Activated CD8-positive, alpha-beta memory T cell treated with anti-CD3 and anti-CD28 coated beads, Interleukin-2, amount 50 U/mL, for 24 hours (primary cell): ENCODE results near the gene SLC17A2.
"Not testable (repeated sequence)": the region's sequence is repeated elsewhere in the genome, so short reads cannot be mapped to it uniquely, and the experiment has no call there.

ENCODE experiments used
- DNase-seq: peaks from one replicate; pipeline ENCODE4 v3.0.0-alpha.2; 2020; ENCODE audit errors: extremely low read depth

SLC17A2 gene

DNA sequence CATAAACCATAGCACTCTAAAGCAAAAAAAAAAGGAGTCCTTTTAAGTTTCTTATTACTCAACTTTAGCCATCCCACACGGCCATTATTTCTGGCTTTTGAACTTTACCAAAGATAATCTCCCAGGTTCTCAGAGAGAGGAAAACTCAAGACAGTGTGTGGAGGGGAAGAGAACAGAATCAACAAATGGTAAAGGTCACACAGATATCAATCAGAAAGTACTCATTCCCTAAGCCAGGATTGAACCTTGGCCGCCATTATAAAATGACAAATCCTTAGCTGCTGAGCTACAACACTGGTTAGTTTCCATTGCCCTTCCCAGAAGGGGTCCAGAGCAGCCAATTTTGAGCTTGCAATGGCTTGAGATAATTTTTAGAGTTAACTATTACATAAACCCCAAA is 22.0 kb upstream of the SLC17A2 start:
- DNase-seq = no peak

DNA sequence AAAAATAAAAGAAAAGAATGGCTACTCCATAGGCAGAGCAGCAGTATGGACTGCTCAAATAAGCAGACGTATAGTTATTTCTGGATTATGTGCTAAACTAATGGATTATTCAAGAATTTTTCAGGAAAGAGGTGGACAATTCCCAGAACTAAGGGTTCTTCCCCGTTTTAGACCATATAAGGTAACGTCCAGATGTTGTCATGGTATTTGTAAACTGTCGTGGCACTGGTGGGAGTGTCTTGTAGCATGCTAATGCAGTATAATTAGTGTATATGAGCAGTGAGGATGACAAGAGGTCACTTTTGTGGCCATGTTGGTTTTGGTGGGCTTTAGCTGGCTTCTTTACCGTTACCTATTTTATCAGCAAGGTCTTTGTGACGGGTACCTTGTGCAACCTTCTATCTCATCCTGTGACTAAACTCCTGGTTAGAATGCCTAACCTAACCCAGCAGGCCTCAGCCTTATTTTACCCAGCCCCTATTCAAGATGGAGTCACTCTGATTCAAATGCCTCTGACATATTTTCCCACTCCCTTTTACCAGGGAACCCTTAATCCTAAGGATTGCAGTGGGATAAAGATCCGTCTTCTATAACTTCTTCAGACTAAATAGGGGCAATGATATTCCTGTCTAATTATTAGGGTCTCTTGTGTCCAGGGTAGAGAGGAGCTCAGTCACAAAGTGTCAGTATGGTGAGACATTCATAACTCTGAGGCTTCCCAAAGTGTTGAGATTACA is 21.0 kb upstream of the SLC17A2 start:
- no peak for DNase-seq

DNA sequence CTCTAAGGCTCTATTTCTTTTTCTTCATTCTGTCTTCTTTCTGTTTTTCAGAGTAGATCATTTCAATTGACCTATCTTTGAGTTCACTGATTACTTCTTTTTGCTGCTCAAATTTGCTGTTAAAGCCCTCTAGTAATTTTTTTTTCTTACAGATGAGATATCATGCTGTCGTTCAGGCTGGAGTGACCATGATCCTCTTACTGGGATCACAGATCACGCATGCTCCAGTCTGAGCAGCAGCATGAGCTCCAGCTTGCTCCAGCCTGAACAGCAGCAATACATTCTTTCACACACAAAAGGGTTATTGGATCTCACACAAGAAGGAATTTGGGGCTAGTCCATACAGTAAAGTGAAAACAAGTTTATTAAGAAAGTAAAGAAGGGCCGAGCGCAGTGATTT is 19.8 kb upstream of the SLC17A2 start:
- DNase-seq = no peak

DNA sequence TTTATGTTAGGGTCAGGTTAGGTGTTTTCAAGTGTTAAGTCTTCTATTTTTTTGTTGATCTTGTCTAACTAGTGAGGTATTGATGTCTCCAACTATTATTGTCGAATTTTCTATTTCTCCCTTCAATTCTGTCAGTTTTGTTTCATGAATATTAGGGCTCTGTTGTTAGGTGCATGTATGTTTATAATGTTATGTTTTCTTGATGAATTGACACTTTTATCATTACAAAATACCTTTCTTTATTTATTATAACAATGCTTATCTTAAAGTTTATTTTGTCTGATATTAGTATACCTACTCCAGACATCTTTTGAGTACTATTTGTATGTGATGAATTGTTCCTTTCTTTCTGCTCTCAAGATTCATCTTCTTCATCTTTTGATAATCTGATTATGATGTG is 19.2 kb upstream of the SLC17A2 start:
- no peak for DNase-seq

DNA sequence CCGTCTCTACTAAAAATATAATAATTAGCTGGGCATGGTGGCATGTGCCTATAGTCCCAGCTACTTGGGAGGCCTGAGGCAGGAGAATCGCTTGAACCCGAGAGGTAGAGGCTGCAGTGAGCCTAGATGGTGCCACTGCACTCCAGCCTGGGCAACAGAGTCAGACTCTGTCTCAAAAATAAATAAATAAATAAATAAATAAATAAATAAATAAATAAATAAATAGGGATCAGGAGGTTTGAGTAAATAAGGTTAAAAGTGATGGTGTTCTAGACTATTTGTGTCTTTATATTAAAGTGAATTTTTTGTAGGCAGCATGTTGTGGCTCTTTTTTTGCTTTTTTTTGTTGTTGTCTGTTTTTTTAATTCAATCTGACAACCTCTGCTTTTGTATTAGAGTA is 17.0 kb upstream of the SLC17A2 start:
- not testable (repeated sequence) for DNase-seq

DNA sequence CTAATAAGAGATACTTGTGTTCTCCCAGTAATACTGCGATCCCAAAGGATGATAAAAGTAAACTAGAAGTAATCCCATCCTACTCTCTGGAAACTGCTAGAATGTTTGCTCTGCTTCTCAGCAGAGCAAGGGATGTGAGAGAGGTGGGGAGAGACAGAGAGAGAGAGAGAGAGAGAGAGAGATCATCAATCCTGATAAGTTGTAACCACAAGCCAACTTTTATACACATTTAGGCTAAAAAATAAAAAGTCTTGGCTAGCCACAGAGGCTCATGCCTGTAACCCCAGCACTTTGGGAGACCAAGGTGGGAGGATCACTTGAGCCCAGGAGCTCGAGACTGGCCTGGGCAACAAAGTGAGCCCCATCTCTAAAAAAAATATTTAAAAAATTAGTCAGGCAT is 16.1 kb upstream of the SLC17A2 start:
- no peak for DNase-seq

DNA sequence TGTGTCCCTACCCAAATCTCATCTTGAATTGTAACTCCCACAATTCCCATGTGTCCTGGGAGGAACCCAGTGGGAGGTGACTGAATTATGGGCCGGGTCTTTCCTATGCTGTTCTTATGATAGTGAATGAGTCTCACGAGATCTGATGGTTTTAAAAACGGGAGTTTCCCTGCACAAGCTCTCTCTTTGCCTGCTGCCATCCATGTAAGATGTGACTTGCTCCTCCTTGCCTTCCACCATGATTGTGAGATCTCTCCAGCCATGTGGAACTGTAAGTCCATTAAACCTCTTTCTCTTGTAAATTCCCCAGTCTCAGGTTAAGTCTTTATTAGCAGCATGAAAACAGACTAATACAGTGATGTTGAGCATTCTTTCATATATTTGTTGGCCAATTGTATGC is 15.2 kb upstream of the SLC17A2 start:
- DNase-seq = not testable (repeated sequence)

DNA sequence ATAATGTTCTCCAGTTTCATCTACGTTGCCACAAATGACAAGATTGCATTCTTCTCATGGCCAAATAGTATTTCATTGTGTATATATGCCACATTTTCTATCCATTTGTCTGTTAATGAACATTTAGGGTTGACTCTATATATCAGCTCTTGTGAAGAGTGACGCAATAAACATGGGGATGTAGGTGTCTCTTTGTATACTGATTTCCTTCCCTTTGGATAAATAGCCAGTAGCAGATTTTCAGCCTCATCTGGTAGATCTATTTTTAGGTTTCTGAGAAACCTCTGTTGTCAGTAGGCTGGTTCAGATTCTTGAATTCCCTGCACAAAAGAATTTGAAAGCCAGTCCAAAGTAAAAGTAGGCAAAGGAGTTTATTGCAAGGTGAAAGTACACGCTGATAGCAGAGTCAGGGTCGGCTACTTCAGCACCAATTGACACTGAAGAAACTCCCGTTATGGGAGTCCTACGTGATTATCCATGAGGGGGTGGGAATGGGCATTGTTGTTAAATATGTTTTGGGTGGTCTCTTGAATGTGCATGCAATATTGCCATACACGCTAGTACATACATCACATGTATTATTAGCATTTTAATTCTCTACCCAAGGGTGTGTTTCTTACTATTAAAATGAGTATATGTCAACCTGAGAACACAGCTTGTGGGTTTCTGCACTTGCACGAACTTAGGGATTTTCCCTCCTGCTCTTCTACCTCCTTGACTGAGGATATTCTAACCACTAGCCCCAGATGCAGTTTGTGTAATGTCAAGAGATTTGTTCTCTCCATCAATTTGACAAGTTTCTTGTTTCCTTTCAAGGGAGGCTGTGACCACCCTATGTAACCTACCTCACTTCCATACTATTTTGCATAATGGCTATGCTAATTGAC is 14.4 kb upstream of the SLC17A2 start:
- no peak for DNase-seq

DNA sequence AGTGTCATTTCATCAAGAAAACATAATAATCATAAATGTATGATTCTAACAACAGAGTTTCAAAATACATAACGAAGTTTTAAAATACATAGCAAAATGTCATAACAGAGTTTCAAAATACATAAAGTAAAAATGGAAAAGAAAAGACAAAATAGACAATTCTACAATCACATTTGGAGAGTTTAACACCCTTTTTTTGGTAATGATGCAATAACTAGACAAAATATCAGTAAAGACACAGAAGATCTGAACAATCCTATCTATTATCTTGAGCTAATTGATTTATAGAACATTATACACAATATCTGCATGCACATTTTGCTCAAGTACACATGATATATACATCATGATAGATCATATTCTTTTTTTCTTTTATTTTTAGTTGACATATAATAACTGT is 13.4 kb upstream of the SLC17A2 start:
- DNase-seq = no peak

DNA sequence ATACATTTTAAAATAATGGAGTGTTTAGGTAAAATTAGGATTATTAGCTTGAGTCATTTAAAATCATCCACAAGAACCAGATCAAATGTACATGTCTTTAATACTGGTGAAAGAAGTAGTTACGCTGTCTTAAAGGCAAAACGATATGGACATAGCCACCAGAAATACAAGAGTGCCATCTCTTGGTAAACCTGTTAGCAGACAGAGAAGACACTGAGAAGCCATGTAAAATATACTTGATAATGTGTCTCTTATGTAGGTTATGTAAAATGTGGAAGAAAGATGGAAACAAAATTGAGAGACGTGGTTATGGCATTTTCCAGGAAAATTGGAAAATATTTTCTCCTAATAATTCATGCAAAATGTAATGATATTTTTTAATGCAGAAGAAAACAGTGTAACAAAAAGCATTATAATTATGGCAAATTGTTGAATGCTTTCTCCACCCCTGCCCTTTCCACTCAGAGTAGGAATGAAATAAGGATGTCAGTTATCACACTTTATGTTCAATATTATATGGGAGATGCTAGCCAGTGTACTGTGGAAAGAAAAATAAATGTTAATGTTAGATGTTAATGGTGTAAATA is 12.2 kb upstream of the SLC17A2 start:
- DNase-seq = no peak

DNA sequence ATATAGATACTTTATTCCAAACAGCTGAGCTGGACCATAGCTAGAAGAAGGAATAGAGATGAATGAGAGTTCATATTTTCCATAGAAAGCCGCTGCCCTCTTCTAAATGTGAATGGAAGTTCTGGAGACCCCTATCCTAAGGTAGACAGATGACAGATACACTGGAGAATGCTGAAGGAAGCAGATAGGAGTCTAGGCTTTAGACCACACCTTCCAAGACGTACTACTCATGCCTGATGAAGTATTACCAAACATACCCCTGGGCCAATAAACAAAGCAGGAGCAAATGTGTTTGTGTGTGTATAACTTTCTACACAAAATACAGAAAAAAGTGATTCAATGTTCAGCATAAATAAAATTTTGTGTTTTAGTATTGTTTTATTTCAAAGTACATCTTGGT is 9.1 kb upstream of the SLC17A2 start:
- DNase-seq = no peak

DNA sequence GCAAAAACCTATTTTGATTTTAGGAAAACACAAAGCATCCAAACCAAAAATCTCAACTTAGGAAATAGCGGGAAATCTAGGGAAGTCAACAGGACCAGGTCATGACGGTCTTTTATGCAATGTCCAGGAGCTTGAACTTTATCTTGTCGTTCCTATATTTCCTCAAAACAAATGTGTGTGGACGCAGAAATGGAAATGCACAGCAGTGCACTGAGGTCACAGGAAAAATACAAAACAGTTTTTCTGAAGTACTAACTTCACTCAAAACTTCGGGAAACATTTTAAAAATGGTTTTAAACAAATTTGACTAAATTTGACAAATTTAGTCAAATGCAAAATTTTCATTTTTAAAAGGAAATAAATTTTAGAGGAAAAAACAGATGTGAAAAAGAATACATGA is 5.5 kb upstream of the SLC17A2 start:
- no peak for DNase-seq

DNA sequence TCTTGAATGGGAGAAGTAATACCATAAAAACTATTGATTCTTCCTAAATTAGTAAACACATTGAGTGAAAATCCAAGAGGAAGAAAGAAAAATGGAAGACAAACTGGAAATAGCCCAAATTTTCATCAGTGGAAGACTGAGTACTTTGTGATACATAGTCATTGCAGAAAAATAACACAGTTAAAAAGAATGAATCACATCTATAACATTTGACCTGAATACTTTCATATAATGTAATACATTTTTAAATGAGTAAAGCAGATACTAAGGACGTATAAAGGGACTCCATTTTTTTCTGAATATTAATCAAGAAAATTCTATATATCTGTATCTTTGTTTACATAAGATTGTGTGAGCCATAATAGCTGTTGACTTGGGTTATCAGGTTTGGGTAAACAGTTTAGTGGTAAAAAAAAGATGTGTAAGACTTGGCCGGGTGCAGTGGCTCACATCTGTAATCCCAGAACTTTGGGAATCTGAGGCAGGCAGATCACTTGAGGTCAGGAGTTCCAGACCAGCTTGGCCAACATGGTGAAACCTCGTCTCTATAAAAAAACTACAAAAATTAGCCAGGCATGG is 4.3 kb upstream of the SLC17A2 start:
- DNase-seq = no peak

DNA sequence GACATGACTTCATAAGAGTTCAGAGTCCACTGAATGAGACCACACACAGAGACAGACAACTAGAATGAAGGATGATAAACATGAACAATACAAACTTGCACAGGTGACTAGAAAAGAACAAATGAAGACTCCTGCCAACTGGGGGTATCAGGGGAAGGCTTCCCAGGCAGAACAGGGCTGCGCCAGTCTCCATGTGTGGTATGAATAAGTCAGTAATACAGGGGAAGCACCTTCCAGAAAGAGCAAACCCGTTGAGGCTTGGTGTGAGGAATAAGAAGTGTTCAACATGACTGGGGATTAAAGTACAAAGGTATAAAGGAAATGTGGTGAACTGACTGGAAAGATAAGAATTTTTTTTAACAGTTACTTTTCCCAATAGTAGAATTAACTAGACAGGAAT is 3.7 kb upstream of the SLC17A2 start:
- DNase-seq = no peak

DNA sequence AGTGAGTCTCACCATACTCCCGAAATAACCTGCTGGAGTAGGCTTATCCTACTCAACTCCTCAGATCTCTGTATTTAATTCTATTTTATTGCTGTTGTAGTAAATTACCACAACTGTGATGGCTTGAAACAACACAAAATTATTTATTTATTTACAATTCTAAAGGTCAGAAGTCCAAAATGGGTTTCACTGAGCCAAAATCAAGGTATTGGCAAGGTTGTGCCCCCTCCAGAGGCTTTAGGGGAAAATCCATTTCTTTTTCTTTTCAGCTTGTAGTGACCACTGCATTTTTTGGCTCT is 869 bp upstream of the SLC17A2 start:
- DNase-seq = no peak

DNA sequence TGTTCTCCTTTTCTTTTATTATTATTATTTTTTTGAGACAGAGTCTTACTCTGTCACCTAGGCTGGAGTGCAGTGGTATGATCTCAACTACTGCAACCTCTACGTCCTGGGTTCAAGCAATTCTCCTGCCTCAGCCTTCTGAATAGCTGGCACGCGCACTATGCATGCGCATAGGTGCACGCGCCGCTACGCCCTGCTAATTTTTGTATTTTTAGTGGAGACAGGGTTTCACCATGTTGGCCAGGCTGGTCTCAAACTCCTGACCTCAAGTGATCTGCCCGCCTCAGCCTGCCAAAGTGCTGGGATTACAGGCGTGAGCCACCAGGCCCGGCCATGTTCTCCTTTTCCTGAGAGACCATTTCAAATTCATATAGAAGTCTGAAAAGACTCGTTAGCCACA is 706 bp downstream of the SLC17A2 start:
- not testable (repeated sequence) for DNase-seq

DNA sequence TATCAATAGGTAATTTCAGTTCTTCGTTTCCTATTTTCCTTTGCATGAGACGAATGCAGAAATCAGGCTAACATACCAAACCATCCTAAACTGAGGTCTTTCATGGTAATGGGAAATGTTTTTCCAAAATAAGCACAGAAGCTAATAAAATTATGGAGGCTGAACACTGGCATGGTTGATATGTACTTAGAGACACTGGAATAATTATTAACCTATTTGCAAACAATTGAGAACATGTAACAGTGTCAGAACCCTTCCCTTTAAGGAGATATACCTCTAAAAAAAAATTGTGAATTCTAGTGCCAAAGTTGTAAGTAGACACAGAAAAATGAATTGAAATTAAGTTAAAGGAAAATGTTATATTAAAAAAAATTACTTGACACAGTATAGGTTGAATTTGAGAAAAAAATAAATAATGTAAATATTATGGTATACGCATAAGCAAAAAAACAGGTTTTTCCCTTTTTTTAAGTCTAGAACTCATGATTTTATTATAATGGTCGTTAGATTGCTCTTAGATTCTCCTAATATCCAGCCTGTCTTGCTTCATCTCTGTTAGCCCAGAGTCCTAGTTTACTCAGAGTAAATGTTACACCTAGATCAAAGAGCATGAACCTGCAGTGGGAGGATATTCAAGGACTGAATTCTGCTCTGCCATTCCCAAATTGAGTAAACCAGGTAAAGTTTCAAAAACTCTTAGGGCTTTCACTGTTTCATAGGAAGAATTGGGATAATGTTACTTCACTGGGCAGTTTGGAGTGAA is 1.7 kb downstream of the SLC17A2 start:
- no peak for DNase-seq

DNA sequence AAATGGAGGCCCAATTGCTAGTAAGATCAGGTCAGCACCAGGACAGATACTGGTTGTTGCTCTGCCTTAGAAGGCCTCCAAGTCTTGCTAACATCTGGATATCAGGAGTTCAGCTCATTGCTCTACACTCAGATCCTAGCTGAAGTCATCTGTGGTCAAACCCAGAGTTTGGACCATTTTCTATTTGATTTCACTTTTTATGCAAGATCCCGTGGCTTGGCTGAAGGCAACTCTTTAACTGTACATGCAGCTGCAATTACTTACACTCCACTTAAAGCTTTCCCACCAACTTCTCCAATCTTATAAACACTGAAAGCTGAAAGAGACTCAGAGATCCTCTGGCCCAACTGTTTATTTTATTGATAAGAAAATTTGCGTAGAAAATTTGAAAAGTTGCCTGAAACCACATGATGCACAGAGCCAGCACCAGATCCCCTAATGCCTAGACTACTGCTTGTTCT is 2.7 kb downstream of the SLC17A2 start:
- no peak for DNase-seq

DNA sequence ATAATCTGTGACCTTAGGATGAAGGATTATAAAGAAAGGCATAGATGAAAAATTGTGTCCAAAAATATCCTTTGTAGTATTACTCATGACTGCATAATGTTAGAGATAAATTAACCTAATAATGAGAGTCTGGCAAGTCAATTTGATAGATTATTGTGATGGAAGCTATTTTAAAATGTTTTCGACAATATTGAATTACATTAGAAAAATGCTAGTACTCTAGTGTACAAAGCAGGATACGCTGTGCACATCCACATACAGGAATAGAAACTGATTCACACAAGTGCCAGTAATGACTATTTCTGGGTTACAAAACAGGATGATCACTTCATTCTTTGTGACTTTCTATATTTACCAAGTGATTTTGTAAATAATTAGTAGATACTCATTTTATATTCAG is 3.3 kb downstream of the SLC17A2 start:
- DNase-seq = no peak

DNA sequence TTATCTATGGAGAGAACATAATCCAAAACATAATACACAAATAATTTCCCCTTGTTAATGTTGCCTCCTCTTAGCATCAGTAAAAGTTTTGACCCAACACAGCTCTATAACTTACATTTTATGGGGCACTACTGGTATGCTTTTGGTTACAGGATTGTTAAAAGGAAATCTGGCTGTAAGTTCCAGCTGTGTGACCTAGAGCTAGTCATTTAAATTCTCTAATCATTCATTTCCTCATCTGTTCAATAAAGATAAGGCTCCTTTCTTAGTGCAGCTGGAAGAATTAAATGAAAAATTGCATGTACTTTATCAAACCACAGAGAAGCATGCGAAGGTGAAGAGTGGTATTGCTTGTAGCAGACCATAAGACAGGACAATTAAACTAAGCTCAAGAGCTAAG is 4.6 kb downstream of the SLC17A2 start:
- no peak for DNase-seq

DNA sequence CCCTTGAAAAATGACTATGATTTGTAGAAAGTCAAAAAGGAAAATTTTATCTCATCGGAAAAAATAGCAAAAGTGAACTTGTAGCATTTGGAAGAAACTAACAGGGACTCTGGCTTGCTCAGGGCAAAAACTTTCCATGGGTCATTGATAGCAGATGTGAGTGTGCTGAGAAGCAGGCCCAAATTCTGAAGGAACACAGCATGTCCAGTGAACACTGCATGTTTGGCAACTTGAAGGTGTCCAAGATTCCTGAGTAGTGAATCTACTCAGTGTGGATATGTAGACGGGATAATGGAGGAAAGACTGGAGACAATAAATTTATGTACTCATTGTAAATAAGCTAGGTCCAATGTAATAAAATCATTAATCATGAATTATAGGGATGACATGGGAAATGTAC is 8.2 kb downstream of the SLC17A2 start:
- DNase-seq = no peak
